Esophagus mucosa (tissue), 1 donor: ENCODE data around the gene PHRF1. TPM values are rescaled to one million over a fixed set of nuclear protein-coding genes. Genes with fewer than 3 reads are reported as not detected.
"Not testable (repeated sequence)": the region's sequence is repeated elsewhere in the genome, so short reads cannot be mapped to it uniquely, and the experiment has no call there.

Experiments
- ATAC-seq: fragments of 200-7000 bp; cut with Tn5 transposase; one replicate; pipeline ENCODE4 v1.9.1; 2020
- total RNA-seq: library from RNA; stranded (reverse); gene quantifications from one replicate; pipeline ENCODE4 v1.2.4, GENCODE V29; 2023
- donor health status: DM: yes; HTN: yes; CAD: no.

The PHRF1 gene
- total RNA-seq, 1 donor from 2014 or later = 17.6 TPM

GRCh38 chr11:635945-636510 lies 59.8 kb downstream of the PHRF1 start:
- no peak for ATAC-seq

- ATAC-seq = peak; percentile 31
Observed at GRCh38 chr11:636511-637332, 60.5 kb downstream of the PHRF1 start, which contains the start of gene DRD4. Gene DRD4 (plus strand): TSS chr11:637269. CDS start chr11:637305, 36 bp downstream.

GRCh38 chr11:637333-637592 lies 61.0 kb downstream of the PHRF1 start:
- no peak for ATAC-seq

DNA sequence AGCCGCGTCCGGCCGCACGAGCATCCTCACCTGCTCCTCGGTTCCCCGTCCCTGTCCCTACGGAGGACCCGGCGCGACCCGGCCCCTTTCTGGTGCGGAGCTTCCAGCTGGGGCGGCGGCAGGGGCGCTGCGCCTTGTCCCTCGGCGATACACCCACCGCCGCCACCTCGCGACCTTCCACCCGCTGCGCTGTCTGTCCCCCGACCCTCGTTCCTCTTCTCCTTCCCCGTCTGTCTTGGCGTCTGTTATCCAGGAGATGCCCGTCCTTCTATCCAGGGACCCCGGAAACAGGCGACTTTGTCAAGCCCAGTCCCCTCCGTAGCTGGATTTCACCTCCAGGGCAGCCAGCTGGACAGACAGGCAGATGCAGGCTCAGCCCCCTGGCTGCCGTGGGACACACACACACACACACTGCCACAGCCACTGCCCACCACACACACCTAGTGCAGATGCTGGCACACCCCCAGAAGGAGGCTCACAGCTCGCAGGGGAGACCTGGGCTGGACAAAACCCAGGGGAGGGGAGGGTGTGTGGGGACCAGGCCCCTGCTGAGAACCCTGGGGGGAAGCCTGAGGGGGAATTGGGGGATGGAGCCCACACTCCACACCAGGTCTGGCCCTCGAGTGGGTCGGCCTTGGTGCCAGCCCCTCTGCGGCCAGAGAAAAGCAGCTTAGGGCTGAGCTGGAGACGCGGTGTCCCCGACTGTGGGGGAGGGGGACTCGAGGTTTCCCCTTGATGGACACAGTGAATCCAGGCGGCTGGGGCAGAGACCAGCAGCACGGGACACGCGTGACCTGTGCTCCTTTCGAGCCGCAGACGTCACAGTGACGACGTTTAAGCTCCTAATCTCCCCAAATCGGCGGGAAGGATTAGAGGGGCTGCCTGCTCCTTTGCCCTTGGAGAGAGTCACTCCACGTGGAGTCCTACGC lies 61.6 kb downstream of the PHRF1 start:
- ATAC-seq = no peak

- no peak for ATAC-seq
Observed at GRCh38 chr11:638631-639331, 62.5 kb downstream of the PHRF1 start.

DNA sequence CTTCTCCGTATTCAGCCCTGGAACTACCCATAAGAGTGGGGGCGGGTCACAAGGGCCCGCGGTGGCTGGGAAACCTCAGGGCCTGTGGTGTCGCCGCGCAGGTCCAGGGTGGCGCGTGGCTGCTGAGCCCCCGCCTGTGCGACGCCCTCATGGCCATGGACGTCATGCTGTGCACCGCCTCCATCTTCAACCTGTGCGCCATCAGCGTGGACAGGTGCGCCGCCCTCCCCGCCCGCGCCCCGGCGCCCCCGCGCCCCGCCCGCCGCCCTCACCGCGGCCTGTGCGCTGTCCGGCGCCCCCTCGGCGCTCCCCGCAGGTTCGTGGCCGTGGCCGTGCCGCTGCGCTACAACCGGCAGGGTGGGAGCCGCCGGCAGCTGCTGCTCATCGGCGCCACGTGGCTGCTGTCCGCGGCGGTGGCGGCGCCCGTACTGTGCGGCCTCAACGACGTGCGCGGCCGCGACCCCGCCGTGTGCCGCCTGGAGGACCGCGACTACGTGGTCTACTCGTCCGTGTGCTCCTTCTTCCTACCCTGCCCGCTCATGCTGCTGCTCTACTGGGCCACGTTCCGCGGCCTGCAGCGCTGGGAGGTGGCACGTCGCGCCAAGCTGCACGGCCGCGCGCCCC lies 63.2 kb downstream of the PHRF1 start:
- ATAC-seq = no peak

- no peak for ATAC-seq
Observed at GRCh38 chr11:640021-640706, 63.9 kb downstream of the PHRF1 start.

GRCh38 chr11:641806-642370 lies 65.6 kb downstream of the PHRF1 start:
- ATAC-seq = no peak

- ATAC-seq = no peak
Observed at GRCh38 chr11:643366-643765, 67.1 kb downstream of the PHRF1 start.

GRCh38 chr11:643849-644738 lies 67.8 kb downstream of the PHRF1 start:
- ATAC-seq = no peak

GRCh38 chr11:645536-645935 lies 69.3 kb downstream of the PHRF1 start:
- ATAC-seq = no peak

GRCh38 chr11:646214-646613 lies 69.9 kb downstream of the PHRF1 start:
- ATAC-seq = no peak

DNA sequence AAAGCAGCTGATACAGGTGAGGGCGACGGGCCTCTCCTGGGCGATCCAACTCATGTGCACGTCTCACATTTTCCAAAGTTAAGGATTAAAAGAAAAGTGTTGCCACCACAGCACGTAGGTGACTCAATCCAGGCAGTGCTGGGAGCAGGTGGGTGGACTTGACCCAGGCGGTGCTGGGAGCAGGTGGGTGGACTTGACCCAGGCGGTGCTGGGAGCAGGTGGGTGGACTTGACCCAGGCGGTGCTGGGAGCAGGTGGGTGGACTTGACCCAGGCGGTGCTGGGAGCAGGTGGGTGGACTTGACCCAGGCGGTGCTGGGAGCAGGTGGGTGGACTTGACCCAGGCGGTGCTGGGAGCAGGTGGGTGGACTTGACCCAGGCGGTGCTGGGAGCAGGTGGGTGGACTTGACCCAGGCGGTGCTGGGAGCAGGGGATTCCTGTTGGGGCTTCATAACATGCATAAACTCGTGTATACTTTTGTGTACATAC lies 71.4 kb downstream of the PHRF1 start:
- not testable (repeated sequence) for ATAC-seq

DNA sequence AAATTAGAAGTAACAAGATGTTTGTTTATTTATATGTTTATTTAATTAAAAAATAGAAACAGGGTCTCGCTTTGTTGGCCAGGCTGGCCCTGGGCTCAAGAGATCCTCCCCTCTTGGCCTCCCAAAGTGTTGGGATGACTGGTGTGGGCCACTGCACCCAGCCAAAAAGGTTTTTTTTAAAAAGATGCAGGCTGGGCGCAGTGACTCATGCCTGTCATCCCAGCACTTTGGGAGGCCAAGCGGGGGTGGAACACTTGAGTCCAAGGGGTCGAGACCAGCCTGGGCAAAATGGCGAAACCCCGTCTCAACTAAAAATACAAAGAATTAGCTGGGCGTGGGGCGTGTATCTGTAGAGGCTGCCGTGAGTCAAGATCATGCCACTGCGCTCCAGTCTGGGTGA lies 74.2 kb downstream of the PHRF1 start:
- ATAC-seq = no peak

- not testable (repeated sequence) for ATAC-seq
Observed at GRCh38 chr11:653136-653535, 76.9 kb downstream of the PHRF1 start.

- peak; percentile 28 for ATAC-seq
Observed at GRCh38 chr11:653837-654236, 77.6 kb downstream of the PHRF1 start.

DNA sequence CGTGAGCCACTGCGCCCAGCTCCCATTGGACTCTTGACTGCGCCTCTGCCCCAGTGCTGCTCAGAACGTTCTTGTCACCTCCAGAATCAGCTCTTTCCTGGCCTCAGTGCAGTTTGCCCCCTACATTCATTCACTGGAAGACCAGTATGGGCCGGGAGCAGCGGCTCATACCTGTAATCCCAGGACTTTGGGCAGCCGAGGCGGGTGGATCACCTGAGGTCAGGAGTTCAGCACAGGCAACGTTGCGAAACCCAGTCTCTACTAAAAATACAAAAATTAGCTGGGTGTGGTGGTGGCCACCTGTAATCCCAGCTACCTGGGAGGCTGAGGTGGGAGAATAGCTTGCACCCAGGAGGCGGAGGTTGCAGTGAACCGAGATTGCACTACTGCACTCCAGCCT lies 78.2 kb downstream of the PHRF1 start:
- not testable (repeated sequence) for ATAC-seq

DNA sequence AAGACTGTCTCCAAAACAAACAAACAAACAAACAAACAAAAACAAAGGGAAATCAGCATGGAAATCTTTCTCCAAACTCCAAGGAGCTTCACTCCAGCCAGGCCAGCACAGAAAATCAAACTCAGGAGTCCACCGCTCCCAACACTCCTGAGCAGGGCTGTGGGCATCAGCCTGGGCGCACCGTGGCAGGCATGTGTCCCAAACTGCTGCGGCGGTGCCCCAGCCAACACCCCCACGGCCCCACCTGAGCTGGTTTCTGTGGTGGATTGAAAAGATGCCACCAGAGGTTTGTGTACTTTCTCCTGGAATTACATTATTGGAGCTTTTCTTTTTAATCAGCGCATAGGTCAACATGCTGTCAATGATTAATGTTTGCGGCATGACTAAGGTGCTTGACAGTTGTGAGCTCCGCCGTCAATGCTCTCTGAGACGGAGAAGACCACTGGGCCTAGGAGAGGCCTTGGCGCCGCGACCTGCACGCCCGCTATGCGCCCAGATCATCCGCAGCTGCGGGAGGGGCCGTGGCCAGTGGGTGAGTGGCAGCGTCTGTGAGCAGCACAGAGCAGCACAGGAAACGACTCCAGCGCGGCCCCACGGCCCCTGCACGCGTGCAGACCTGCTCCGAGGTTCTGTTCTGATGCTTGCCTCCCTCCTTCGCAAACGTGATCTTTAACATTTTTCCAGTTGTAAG lies 78.9 kb downstream of the PHRF1 start:
- no peak for ATAC-seq

DNA sequence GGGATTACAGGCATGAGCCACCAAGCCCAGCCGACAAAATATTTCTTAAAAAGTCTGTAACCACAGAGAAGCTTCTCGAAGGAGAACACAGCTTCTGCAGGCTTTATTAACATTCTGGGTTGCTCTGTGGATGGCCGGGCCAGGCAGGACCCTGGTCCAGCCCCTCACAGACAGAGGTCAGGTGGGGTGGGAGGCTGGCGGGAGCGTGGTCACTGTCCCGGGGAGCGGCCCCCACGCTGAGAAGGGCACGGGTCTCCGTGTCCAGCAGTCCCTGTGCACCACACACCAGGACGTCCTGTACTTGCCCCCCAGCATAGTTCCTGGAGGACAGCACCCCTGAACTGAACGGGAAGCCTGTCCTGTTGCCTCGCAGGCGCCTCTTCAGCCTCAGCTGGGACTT lies 80.2 kb downstream of the PHRF1 start:
- ATAC-seq = no peak
